C4-2B (cell line): ENCODE measurements around the gene AGBL4.

Experiments
- CTCF ChIP-seq: fragments of 450-650 bp; conservative IDR thresholded peaks from 2 replicates; pipeline ENCODE4 v1.5.1; 2017; ENCODE audit warnings: mild to moderate bottlenecking
- ZFX ChIP-seq: fragments of 450-650 bp; IDR thresholded peaks from 2 replicates; pipeline ENCODE4 v1.6.1; 2017

DNA sequence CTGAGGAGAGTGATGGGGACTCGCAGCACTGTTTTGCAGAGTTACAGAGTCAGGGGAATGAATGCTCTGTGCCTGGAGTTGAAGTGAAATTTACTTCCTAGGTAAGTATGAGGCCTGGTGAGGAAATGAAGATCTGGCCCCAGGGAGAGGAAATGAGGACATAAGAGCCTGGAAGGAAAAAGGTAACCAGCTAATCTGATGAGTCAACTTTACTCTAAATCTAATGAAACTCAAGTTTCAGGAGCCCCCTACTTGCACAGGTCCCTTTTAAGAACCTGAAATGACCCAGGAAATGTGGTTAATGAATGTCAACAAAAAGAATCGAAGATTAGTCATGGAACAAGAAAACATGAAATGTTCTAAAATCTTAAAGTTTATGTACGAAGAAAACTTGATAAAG lies 599.0 kb downstream of the AGBL4 start:
- TF ChIP-seq CTCF = no peak
- TF ChIP-seq ZFX = no peak
